SK-N-SH treated with all-trans-retinoic acid at 6 μM for 48 hours (cell line): ENCODE results near the gene BCL10.

Experiments
- ATAC-seq: fragments of 200-7000 bp; cut with Tn5 transposase; 3 replicates; pipeline ENCODE4 v1.9.1; 2020; ENCODE audit warnings: mild to moderate bottlenecking, moderate library complexity
- ARNTL ChIP-seq: fragments of 450-650 bp; formaldehyde crosslinking; IDR thresholded peaks from 2 replicates; pipeline ENCODE4 v1.5.0; 2020; ENCODE audit warnings: low read depth, mild to moderate bottlenecking, moderate library complexity, borderline replicate concordance
- BACH2 ChIP-seq: fragments of 250-450 bp; sonication (Bioruptor Pico); IDR thresholded peaks from 2 replicates; pipeline ENCODE4 v1.9.0; 2021; ENCODE audit warnings: mild to moderate bottlenecking, borderline replicate concordance
- CREB5 ChIP-seq: fragments of 250-450 bp; sonication (Bioruptor Pico); IDR thresholded peaks from 2 replicates; pipeline ENCODE4 v1.5.1; 2020; ENCODE audit warnings: low read depth, mild to moderate bottlenecking, moderate library complexity
- CSDC2 ChIP-seq: fragments of 250-450 bp; sonication (Bioruptor Pico); IDR thresholded peaks from 2 replicates; pipeline ENCODE4 v1.5.0; 2020; ENCODE audit warnings: mild to moderate bottlenecking, moderate library complexity
- CSRNP3 ChIP-seq: fragments of 250-450 bp; sonication (Bioruptor Pico); IDR thresholded peaks from 2 replicates; pipeline ENCODE4 v1.5.1; 2021; ENCODE audit warnings: mild to moderate bottlenecking, moderate library complexity
- ESRRG ChIP-seq: fragments of 250-450 bp; sonication (Bioruptor Pico); IDR thresholded peaks from 2 replicates; pipeline ENCODE4 v1.6.1; 2021; ENCODE audit warnings: mild to moderate bottlenecking
- GLIS3 ChIP-seq: fragments of 250-450 bp; sonication (Bioruptor Pico); IDR thresholded peaks from 2 replicates; pipeline ENCODE4 v1.5.0; 2020; ENCODE audit warnings: mild to moderate bottlenecking, moderate library complexity
- ISL1 ChIP-seq: fragments of 250-450 bp; sonication (Bioruptor Pico); IDR thresholded peaks from 2 replicates; pipeline ENCODE4 v2.1.2; 2022; ENCODE audit warnings: mild to moderate bottlenecking, moderate library complexity
- OSR1 ChIP-seq: fragments of 250-450 bp; sonication (Bioruptor Pico); IDR thresholded peaks from 2 replicates; pipeline ENCODE4 v1.8.0; 2022; ENCODE audit warnings: moderate library complexity, mild to moderate bottlenecking, inconsistent platforms
- PATZ1 ChIP-seq: fragments of 250-450 bp; sonication (Bioruptor Pico); IDR thresholded peaks from 2 replicates; pipeline ENCODE4 v1.8.0; 2020; ENCODE audit warnings: mild to moderate bottlenecking, moderate library complexity, borderline replicate concordance
- POU6F1 ChIP-seq: fragments of 250-450 bp; sonication (Bioruptor Pico); IDR thresholded peaks from 2 replicates; pipeline ENCODE4 v1.8.0; 2021; ENCODE audit warnings: low read depth, mild to moderate bottlenecking, moderate library complexity, borderline replicate concordance
- PPARA ChIP-seq: fragments of 250-450 bp; sonication (Bioruptor Pico); IDR thresholded peaks from 2 replicates; pipeline ENCODE4 v1.5.0; 2020; ENCODE audit warnings: mild to moderate bottlenecking, borderline replicate concordance
- RARB ChIP-seq: fragments of 250-450 bp; sonication (Bioruptor Pico); IDR thresholded peaks from 2 replicates; pipeline ENCODE4 v1.8.0; 2021; ENCODE audit warnings: mild to moderate bottlenecking, moderate library complexity
- SNAI2 ChIP-seq: fragments of 250-450 bp; sonication (Bioruptor Pico); IDR thresholded peaks from 2 replicates; pipeline ENCODE4 v1.5.0; 2020; ENCODE audit warnings: mild to moderate bottlenecking, moderate library complexity
- TSHZ2 ChIP-seq: fragments of 250-450 bp; sonication (Bioruptor Pico); IDR thresholded peaks from 2 replicates; pipeline ENCODE4 v1.5.0; 2020; ENCODE audit warnings: mild to moderate bottlenecking, moderate library complexity
- ZC3H10 ChIP-seq: fragments of 250-450 bp; sonication (Bioruptor Pico); IDR thresholded peaks from 2 replicates; pipeline ENCODE4 v1.5.1; 2021; ENCODE audit warnings: mild to moderate bottlenecking, moderate library complexity
- ZFP3 ChIP-seq: fragments of 250-450 bp; sonication (Bioruptor Pico); IDR thresholded peaks from 2 replicates; pipeline ENCODE4 v1.5.0; 2020; ENCODE audit warnings: mild to moderate bottlenecking, moderate library complexity
- ZFP30 ChIP-seq: fragments of 450-650 bp; formaldehyde crosslinking; IDR thresholded peaks from 2 replicates; pipeline ENCODE4 v1.5.0; 2022; ENCODE audit warnings: mild to moderate bottlenecking, moderate library complexity
- ZNF565 ChIP-seq: fragments of 450-650 bp; formaldehyde crosslinking; conservative IDR thresholded peaks from 2 replicates; pipeline ENCODE4 v1.5.0; 2020; ENCODE audit warnings: low read depth, mild to moderate bottlenecking, moderate library complexity
- ZNF70 ChIP-seq: fragments of 450-650 bp; formaldehyde crosslinking; IDR thresholded peaks from 2 replicates; pipeline ENCODE4 v1.5.0; 2020; ENCODE audit warnings: mild to moderate bottlenecking, moderate library complexity
- ZNF8 ChIP-seq: fragments of 450-650 bp; formaldehyde crosslinking; IDR thresholded peaks from 2 replicates; pipeline ENCODE4 v1.5.0; 2020; ENCODE audit warnings: mild to moderate bottlenecking, moderate library complexity

Gene BCL10

GRCh38 chr1:85322655-85323054, 46.2 kb upstream of the BCL10 start:
- ATAC-seq: no peak
- TF ChIP-seq CSRNP3 (CRISPR knock-in tag): no peak

GRCh38 chr1:85321237-85321964, 45.0 kb upstream of the BCL10 start:
- no peak for TF ChIP-seq ZFP30 (CRISPR knock-in tag)
- TF ChIP-seq POU6F1 (CRISPR knock-in tag): no peak
- TF ChIP-seq SNAI2: no peak
- TF ChIP-seq ZNF70 (CRISPR knock-in tag): no peak
- TF ChIP-seq CSDC2 (CRISPR knock-in tag): no peak
- TF ChIP-seq ESRRG (CRISPR knock-in tag): no peak
- no peak for TF ChIP-seq ZFP3 (CRISPR knock-in tag)
- TF ChIP-seq ISL1 (CRISPR knock-in tag): no peak
- no peak for TF ChIP-seq PPARA (CRISPR knock-in tag)
- ATAC-seq: no peak

- TF ChIP-seq POU6F1 (CRISPR knock-in tag) (no peak), ZFP3 (CRISPR knock-in tag) (peak; percentile 36; the same call in 1 of the 2 replicates), PATZ1 (CRISPR knock-in tag) (no peak), BACH2 (CRISPR knock-in tag) (no peak)
These were observed 44.1 kb upstream of the BCL10 start for GRCh38 chr1:85320371-85321131.

GRCh38 chr1:85319931-85320330, 43.5 kb upstream of the BCL10 start:
- no peak for TF ChIP-seq GLIS3 (CRISPR knock-in tag)
- no peak for TF ChIP-seq ZFP30 (CRISPR knock-in tag)
- TF ChIP-seq PATZ1 (CRISPR knock-in tag): no peak
- no peak for TF ChIP-seq ARNTL (CRISPR knock-in tag)
- TF ChIP-seq ZC3H10 (CRISPR knock-in tag): no peak
- no peak for TF ChIP-seq ESRRG (CRISPR knock-in tag)
- no peak for TF ChIP-seq ISL1 (CRISPR knock-in tag)
- TF ChIP-seq TSHZ2 (CRISPR knock-in tag): no peak
- TF ChIP-seq RARB: no peak
- no peak for TF ChIP-seq SNAI2
- no peak for TF ChIP-seq ZNF70 (CRISPR knock-in tag)
- TF ChIP-seq BACH2 (CRISPR knock-in tag): no peak
- TF ChIP-seq ZFP3 (CRISPR knock-in tag): no peak
- no peak for TF ChIP-seq OSR1
- no peak for TF ChIP-seq ZNF565
- no peak for TF ChIP-seq CSDC2 (CRISPR knock-in tag)
- TF ChIP-seq ZNF8 (CRISPR knock-in tag): no peak
- TF ChIP-seq CREB5 (CRISPR knock-in tag): no peak
- TF ChIP-seq, all 23 proteins: peak for 0
- peak; percentile 7 for ATAC-seq

More at GRCh38 chr1:85320371-85321131, 44.1 kb upstream of the BCL10 start:
- ATAC-seq: peak; percentile 81
